Measurements from ENCODE around the gene INMT.

INMT gene

DNA sequence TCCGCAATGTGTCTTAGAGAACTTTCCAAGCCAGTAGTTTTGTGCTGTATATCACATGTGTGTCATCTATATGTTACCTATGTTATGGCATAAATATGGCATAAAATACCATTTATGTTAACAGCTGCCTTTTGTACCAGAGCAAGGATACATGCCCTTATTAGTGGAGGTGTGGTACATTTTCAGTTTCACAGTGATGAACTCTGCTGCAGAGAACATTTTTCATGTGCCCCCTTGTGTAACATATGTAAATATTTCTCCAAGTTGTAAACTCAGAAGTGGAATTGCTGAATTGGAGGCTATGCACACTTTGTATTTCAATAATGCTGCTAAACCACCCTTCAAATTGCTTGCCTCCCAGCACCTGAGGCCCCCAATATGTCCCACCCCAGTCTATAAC is 37.8 kb upstream of the INMT start:
- POLR2A ChIA-PET = no interaction called here

DNA sequence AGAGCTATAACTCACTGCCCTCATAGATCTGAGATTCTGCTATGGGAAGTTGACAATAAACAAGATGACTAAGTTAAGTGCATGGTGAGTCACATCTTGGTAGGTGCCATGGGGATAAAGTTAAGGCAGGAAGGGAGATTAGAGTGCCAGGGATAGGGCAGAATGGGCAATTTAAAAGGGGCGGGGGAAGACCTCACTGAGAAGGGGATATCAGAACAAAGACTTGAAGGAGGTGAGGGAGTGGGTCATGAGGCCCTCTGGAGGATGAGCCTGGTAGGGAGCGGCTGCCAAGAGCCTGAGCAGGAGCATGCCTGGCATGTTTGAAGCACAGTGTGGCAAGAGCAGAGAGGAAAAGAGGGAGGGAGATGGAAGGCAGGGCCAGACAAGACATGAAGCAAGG is 34.8 kb upstream of the INMT start:
- Histone ChIP-seq H3K4me3 (ENCODE audit: low read depth, low read length) (no peak overlapping the region), H3K27ac (ENCODE audit: extremely low read depth, low read depth, low read length) (no peak overlapping the region), H3K9me3 (ENCODE audit: control insufficient read depth, insufficient read depth, low read depth, low read length) (no peaks in the 10 kb centered on the region), H3K4me1 (ENCODE audit: control insufficient read depth, insufficient read depth, low read length) (no peaks in the 10 kb centered on the region), H3K36me3 (ENCODE audit: control insufficient read depth in 2 of 2, insufficient read depth in 1 of 2, low read length in 2 of 2) (no peaks in the 10 kb centered on the region)
- CTCF ChIA-PET = interaction anchor here (0.6 to 2.5 kb wide), 3 partner anchors 23 to 124 kb away, joined by 4 to 12 read pairs (median 4); no protein-coding TSS in a partner anchor
- POLR2A ChIA-PET = no interaction called here
- TF ChIP-seq ZSCAN16 (tag by site-specific recombination; IDR thresholded peaks at IDR 0.05) = no peak
- no peak for TF ChIP-seq ZNF510 (tag by site-specific recombination; IDR thresholded peaks at IDR 0.05; ENCODE audit: insufficient replicate concordance)
- no peak for TF ChIP-seq ZNF211 (tag by site-specific recombination; IDR thresholded peaks at IDR 0.05; ENCODE audit: low read depth)
- TF ChIP-seq GFI1B (tag by site-specific recombination; IDR thresholded peaks at IDR 0.05) = no peak
- no peak for TF ChIP-seq ZNF366 (tag by site-specific recombination; conservative IDR thresholded peaks at IDR 0.05)
- no peak for TF ChIP-seq PRDM2 (tag by site-specific recombination; IDR thresholded peaks at IDR 0.05; ENCODE audit: borderline replicate concordance)
- no peak for TF ChIP-seq ZNF302 (tag by site-specific recombination; IDR thresholded peaks at IDR 0.05; ENCODE audit: low read depth)
- TF ChIP-seq ZNF292 (tag by site-specific recombination; IDR thresholded peaks at IDR 0.05; ENCODE audit: borderline replicate concordance, low read depth) = no peak
- TF ChIP-seq, protein P1, sequence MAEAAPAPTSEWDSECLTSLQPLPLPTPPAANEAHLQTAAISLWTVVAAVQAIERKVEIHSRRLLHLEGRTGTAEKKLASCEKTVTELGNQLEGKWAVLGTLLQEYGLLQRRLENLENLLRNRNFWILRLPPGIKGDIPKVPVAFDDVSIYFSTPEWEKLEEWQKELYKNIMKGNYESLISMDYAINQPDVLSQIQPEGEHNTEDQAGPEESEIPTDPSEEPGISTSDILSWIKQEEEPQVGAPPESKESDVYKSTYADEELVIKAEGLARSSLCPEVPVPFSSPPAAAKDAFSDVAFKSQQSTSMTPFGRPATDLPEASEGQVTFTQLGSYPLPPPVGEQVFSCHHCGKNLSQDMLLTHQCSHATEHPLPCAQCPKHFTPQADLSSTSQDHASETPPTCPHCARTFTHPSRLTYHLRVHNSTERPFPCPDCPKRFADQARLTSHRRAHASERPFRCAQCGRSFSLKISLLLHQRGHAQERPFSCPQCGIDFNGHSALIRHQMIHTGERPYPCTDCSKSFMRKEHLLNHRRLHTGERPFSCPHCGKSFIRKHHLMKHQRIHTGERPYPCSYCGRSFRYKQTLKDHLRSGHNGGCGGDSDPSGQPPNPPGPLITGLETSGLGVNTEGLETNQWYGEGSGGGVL (tag by site-specific recombination; IDR thresholded peaks at IDR 0.05) = no peak
- TF ChIP-seq ZNF768 (tag by site-specific recombination; IDR thresholded peaks at IDR 0.05) = no peak
- no peak for TF ChIP-seq ZNF274 (IDR thresholded peaks at IDR 0.05; ENCODE audit: low read length)
- TF ChIP-seq ZNF274 (tag by site-specific recombination; IDR thresholded peaks at IDR 0.05; ENCODE audit: borderline replicate concordance) = no peak
- no peak for TF ChIP-seq PRDM1 (tag by site-specific recombination; IDR thresholded peaks at IDR 0.05)

More for the DNA sequence above, 37.8 kb upstream of the INMT start:
- CTCF ChIA-PET = no interaction called here
- TF ChIP-seq ZNF169 (tag by site-specific recombination; IDR thresholded peaks at IDR 0.05) (no peak), ZSCAN16 (tag by site-specific recombination; IDR thresholded peaks at IDR 0.05) (no peak), ZNF558 (tag by site-specific recombination; IDR thresholded peaks at IDR 0.05) (no peak), ZNF530 (tag by site-specific recombination; IDR thresholded peaks at IDR 0.05; ENCODE audit: low read depth) (no peak), ATF2 (tag by site-specific recombination; IDR thresholded peaks at IDR 0.05; ENCODE audit: low read depth) (no peak), ZNF624 (tag by site-specific recombination; IDR thresholded peaks at IDR 0.05) (no peak), KLF8 (tag by site-specific recombination; IDR thresholded peaks at IDR 0.05) (no peak), ZNF48 (tag by site-specific recombination; IDR thresholded peaks at IDR 0.05) (no peak), ZNF548 (tag by site-specific recombination; IDR thresholded peaks at IDR 0.05) (no peak), ZNF266 (tag by site-specific recombination; IDR thresholded peaks at IDR 0.05; ENCODE audit: low read depth) (no peak), PRDM1 (tag by site-specific recombination; IDR thresholded peaks at IDR 0.05) (no peak), FEZF1 (tag by site-specific recombination; IDR thresholded peaks at IDR 0.05) (no peak)
- TF ChIP-seq, protein P2, sequence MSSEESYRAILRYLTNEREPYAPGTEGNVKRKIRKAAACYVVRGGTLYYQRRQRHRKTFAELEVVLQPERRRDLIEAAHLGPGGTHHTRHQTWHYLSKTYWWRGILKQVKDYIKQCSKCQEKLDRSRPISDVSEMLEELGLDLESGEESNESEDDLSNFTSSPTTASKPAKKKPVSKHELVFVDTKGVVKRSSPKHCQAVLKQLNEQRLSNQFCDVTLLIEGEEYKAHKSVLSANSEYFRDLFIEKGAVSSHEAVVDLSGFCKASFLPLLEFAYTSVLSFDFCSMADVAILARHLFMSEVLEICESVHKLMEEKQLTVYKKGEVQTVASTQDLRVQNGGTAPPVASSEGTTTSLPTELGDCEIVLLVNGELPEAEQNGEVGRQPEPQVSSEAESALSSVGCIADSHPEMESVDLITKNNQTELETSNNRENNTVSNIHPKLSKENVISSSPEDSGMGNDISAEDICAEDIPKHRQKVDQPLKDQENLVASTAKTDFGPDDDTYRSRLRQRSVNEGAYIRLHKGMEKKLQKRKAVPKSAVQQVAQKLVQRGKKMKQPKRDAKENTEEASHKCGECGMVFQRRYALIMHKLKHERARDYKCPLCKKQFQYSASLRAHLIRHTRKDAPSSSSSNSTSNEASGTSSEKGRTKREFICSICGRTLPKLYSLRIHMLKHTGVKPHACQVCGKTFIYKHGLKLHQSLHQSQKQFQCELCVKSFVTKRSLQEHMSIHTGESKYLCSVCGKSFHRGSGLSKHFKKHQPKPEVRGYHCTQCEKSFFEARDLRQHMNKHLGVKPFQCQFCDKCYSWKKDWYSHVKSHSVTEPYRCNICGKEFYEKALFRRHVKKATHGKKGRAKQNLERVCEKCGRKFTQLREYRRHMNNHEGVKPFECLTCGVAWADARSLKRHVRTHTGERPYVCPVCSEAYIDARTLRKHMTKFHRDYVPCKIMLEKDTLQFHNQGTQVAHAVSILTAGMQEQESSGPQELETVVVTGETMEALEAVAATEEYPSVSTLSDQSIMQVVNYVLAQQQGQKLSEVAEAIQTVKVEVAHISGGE (tag by site-specific recombination; conservative IDR thresholded peaks at IDR 0.05; ENCODE audit: low read depth) = no peak
- Histone ChIP-seq H3K36me3 (ENCODE audit: control insufficient read depth in 2 of 2, insufficient read depth in 1 of 2, low read length in 2 of 2) (no peaks in the 10 kb centered on the region), H3K4me1 (ENCODE audit: control insufficient read depth, insufficient read depth, low read length) (no peaks in the 10 kb centered on the region), H3K4me3 (ENCODE audit: low read depth, low read length) (no peak overlapping the region), H3K9me3 (ENCODE audit: control insufficient read depth, insufficient read depth, low read depth, low read length) (no peaks in the 10 kb centered on the region), H3K27ac (ENCODE audit: extremely low read depth, low read depth, low read length) (no peak overlapping the region)

All from HEK293 (cell line).